ENCODE data around the gene RHOJ. TPM values are rescaled to one million over a fixed set of nuclear protein-coding genes. Genes with fewer than 3 reads are reported as not detected.

The RHOJ gene
- total and polyA plus RNA-seq, 12 donors: 1.8 to 14.9 (median 5.6) TPM

DNA sequence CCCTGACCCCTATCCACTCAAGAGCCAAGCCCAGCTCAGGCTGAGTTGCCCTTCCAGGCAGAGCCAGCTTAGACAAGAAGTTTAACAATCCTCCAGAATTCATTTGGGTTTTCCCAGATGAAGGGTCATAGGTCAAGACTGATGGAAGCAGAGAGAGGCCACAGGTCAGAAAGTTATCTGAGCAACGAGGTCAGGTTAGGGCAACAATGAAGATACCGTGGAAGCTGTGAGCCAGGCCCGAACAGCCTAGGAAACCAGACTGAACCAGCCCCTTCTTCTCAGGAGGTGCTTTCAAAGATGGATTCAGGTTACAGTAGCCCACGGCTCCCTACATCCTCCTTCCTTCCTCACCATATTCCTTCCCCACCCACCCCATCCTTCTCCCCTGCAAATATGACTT, 53.1 kb downstream of the RHOJ start:
- no peak for DNase-seq
- no peak for TF ChIP-seq POLR2A (IDR thresholded peaks at IDR 0.05)
- TF ChIP-seq, protein P1, sequence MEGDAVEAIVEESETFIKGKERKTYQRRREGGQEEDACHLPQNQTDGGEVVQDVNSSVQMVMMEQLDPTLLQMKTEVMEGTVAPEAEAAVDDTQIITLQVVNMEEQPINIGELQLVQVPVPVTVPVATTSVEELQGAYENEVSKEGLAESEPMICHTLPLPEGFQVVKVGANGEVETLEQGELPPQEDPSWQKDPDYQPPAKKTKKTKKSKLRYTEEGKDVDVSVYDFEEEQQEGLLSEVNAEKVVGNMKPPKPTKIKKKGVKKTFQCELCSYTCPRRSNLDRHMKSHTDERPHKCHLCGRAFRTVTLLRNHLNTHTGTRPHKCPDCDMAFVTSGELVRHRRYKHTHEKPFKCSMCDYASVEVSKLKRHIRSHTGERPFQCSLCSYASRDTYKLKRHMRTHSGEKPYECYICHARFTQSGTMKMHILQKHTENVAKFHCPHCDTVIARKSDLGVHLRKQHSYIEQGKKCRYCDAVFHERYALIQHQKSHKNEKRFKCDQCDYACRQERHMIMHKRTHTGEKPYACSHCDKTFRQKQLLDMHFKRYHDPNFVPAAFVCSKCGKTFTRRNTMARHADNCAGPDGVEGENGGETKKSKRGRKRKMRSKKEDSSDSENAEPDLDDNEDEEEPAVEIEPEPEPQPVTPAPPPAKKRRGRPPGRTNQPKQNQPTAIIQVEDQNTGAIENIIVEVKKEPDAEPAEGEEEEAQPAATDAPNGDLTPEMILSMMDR (IDR thresholded peaks at IDR 0.05): no peak
- WGBS, 4 donors: 45 to 66% (median 54%) methylated on average over 4 of the region's 4 CpGs
- Histone ChIP-seq H3K4me3 (no peak overlapping the region), H3K9me3 (replicated peaks in 1 of 3) (no peaks in the 10 kb centered on the region), H3K36me3 (replicated peaks in 1 of 2) (no peaks in the 10 kb centered on the region), H3K27me3 (no peaks in the 10 kb centered on the region), H3K4me1 (replicated peaks in 1 of 2) (no peaks in the 10 kb centered on the region), H3K27ac (no peak overlapping the region)
- intact Hi-C loops (cut with DNase I): no loop called here

DNA sequence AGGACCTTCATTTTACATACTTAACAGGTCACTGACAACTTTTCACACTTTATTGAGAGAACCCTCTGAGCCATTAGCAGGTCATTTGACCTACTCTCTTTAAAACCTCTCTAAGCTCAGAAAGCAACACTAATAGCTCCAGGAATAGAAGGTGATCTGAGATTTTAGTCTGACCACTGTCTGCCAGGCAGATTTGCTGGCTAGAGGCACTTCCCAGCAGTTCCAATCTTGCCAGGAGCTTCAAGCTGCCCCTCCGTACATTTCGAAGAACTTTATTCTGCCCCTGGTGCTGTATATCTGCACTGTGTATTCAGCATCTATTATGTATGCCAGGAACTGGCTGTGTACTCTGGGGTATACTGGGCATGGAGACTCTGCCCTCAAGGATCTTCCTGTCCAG, 58.2 kb downstream of the RHOJ start:
- intact Hi-C loops (cut with DNase I): no loop called here
- H3K4me1 ChIP-seq (replicated peaks in 1 of 2): no peaks in the 10 kb centered on the region
- TF ChIP-seq POLR2A (IDR thresholded peaks at IDR 0.05): no peak
- TF ChIP-seq, protein P1 (IDR thresholded peaks at IDR 0.05): no peak
- DNase-seq: no peak
- H3K4me3 ChIP-seq: no peak overlapping the region
- no peaks in the 10 kb centered on the region for H3K9me3 ChIP-seq (replicated peaks in 1 of 3)
- 67 to 81% (median 79%) methylated on average over 2 of the region's 2 CpGs for WGBS, 4 donors
- H3K36me3 ChIP-seq (replicated peaks in 1 of 2): no peaks in the 10 kb centered on the region
- no peak overlapping the region for H3K27ac ChIP-seq
- H3K27me3 ChIP-seq: no peaks in the 10 kb centered on the region

DNA sequence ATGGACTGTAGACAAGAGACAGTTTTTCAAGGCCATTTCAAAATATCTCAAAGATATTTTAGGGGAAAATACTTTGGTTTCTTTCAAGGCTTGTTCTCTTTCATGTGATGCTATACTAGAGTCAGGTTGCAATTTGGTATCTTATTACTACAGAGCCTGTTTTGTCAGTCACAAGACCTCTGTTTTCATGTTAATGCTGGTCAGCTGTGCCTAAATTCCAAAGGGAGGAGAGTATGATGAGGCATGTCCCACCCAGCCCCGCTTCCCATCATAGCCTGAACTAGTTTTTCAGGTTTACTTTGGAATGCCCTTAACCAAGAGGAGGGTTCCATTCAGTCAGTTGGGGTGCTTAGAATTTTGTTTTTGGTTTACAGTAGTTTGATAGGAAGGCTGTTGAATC, 61.9 kb downstream of the RHOJ start:
- H3K9me3 ChIP-seq (replicated peaks in 1 of 3): no peaks in the 10 kb centered on the region
- no peak for TF ChIP-seq POLR2A (IDR thresholded peaks at IDR 0.05)
- TF ChIP-seq, protein P1 (IDR thresholded peaks at IDR 0.05): no peak
- H3K27me3 ChIP-seq: no peaks in the 10 kb centered on the region
- 86 to 100% (median 96%) methylated on average over 1 of the region's 1 CpG for WGBS, 4 donors
- no peaks in the 10 kb centered on the region for H3K4me1 ChIP-seq (replicated peaks in 1 of 2)
- H3K4me3 ChIP-seq: no peak overlapping the region
- intact Hi-C loops (cut with DNase I): no loop called here
- H3K36me3 ChIP-seq (replicated peaks in 1 of 2): no peaks in the 10 kb centered on the region
- DNase-seq: no peak
- no peak overlapping the region for H3K27ac ChIP-seq

DNA sequence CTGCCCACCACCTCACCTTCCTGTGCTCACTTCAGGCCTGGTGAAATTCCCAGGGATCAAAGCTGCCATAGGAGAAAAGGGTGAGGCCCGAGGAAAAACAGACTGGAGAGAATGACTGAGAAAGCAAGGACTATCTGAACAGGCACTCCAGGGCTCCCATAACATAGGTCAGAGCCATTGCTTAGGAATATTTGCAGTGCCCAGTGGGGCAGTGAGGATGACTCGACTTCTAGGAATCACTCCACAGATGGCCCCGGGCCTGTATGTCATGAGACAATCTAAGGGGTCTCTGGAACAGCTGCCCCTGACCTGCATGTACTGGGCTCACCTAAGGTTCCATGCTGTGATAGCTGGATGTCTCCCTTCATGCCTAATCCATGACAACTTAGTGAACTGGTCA, 62.9 kb downstream of the RHOJ start:
- intact Hi-C loops (cut with DNase I): no loop called here

DNA sequence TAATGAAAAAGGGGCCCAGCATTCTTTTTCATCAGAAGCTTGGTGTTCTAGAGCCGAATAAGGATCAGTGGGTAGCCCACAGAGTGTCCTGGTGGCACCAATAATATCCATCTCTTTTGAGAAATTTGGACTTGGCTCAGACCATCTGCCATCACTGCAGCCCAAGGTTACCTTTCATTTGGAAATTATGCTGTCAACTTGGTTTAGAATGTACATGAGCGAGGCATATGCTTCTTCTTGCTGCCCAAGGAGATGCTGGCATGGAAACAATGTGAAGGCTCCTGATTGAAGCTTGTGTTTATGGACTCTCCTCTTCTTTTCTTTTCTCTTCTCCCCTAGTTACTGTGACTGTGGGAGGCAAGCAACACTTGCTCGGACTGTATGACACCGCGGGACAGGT, 64.5 kb downstream of the RHOJ start:
- no peak for TF ChIP-seq POLR2A (IDR thresholded peaks at IDR 0.05)
- TF ChIP-seq, protein P1 (IDR thresholded peaks at IDR 0.05): no peak
- DNase-seq: no peak
- Histone ChIP-seq H3K4me1 (replicated peaks in 1 of 2) (no peaks in the 10 kb centered on the region), H3K27me3 (no peaks in the 10 kb centered on the region), H3K27ac (no peak overlapping the region), H3K9me3 (replicated peaks in 1 of 3) (no peaks in the 10 kb centered on the region), H3K36me3 (replicated peaks in 1 of 2) (no peaks in the 10 kb centered on the region), H3K4me3 (no peak overlapping the region)
- WGBS, 4 donors: 69 to 87% (median 82%) methylated on average over 5 of the region's 5 CpGs
- intact Hi-C loops (cut with DNase I): no loop called here

More for the DNA sequence above, 62.9 kb downstream of the RHOJ start:
- Histone ChIP-seq H3K9me3 (replicated peaks in 1 of 3) (no peaks in the 10 kb centered on the region), H3K36me3 (replicated peaks in 1 of 2) (no peaks in the 10 kb centered on the region), H3K4me1 (replicated peaks in 1 of 2) (no peaks in the 10 kb centered on the region), H3K4me3 (no peak overlapping the region), H3K27ac (no peak overlapping the region), H3K27me3 (no peaks in the 10 kb centered on the region)
- DNase-seq: no peak
- TF ChIP-seq POLR2A (IDR thresholded peaks at IDR 0.05): no peak
- 54 to 71% (median 66%) methylated on average over 3 of the region's 3 CpGs for WGBS, 4 donors
